HT1080 (cell line): ENCODE measurements around the gene KLHL22. TPM values are rescaled to one million over a fixed set of nuclear protein-coding genes. Genes with fewer than 3 reads are reported as not detected.
"Not testable (repeated sequence)": the region's sequence is repeated elsewhere in the genome, so short reads cannot be mapped to it uniquely, and the experiment has no call there.

Source experiments
- DNase-seq: peaks from one replicate; pipeline ENCODE4 v3.0.0-alpha.2; 2015; ENCODE audit warnings: low read depth
- total RNA-seq: library from RNA; depleted of rRNA; stranded (reverse); fragments of >200 nt; shearing (Covaris generic); gene quantifications from 2 replicates; pipeline ENCODE4 v1.2.3, GENCODE V29; 2014

KLHL22 gene
- total RNA-seq, 1 experiment from 2014 or later = 5.7 TPM

GRCh38 chr22:20423008-20423905, 72.3 kb downstream of the KLHL22 start:
- no peak for DNase-seq

- no peak for DNase-seq
Measured at GRCh38 chr22:20422271-20423007, 73.2 kb downstream of the KLHL22 start.

- DNase-seq = no peak
Measured at GRCh38 chr22:20421507-20421874, 74.1 kb downstream of the KLHL22 start.

GRCh38 chr22:20420157-20420842, 75.3 kb downstream of the KLHL22 start:
- DNase-seq = no peak

GRCh38 chr22:20419664-20419951, 76.0 kb downstream of the KLHL22 start:
- no peak for DNase-seq

- DNase-seq = peak; percentile 82
Measured at GRCh38 chr22:20418211-20418788, 77.3 kb downstream of the KLHL22 start.

- not testable (repeated sequence) for DNase-seq
Measured at GRCh38 chr22:20415699-20416098, 79.9 kb downstream of the KLHL22 start.

GRCh38 chr22:20415241-20415640, 80.4 kb downstream of the KLHL22 start:
- DNase-seq = not testable (repeated sequence)

GRCh38 chr22:20414450-20414849, 81.1 kb downstream of the KLHL22 start:
- no peak for DNase-seq

GRCh38 chr22:20414059-20414440, 81.5 kb downstream of the KLHL22 start:
- DNase-seq = no peak

GRCh38 chr22:20413217-20414058, 82.2 kb downstream of the KLHL22 start:
- no peak for DNase-seq

- no peak for DNase-seq
Measured at GRCh38 chr22:20412474-20413216, 83.0 kb downstream of the KLHL22 start.

GRCh38 chr22:20409385-20409784, 86.2 kb downstream of the KLHL22 start:
- not testable (repeated sequence) for DNase-seq

- DNase-seq = no peak
Measured at GRCh38 chr22:20408891-20409290, 86.7 kb downstream of the KLHL22 start.

- no peak for DNase-seq
Measured at GRCh38 chr22:20407829-20408228, 87.8 kb downstream of the KLHL22 start.

GRCh38 chr22:20406686-20407408, 88.7 kb downstream of the KLHL22 start:
- DNase-seq = no peak

GRCh38 chr22:20405931-20406685, 89.5 kb downstream of the KLHL22 start:
- DNase-seq = no peak

GRCh38 chr22:20405291-20405930, 90.2 kb downstream of the KLHL22 start:
- no peak for DNase-seq
